ENCODE data around the gene ANXA11. TPM values are rescaled to one million over a fixed set of nuclear protein-coding genes. Genes with fewer than 3 reads are reported as not detected.

Gene ANXA11
- total RNA-seq, 1 donor from 2014 or later = 14.7 TPM

- no peak for DNase-seq (ENCODE audit: low read depth in 2 of 2)
Measured at GRCh38 chr10:80210259-80210658, 4.9 kb upstream of the ANXA11 start.

- no peak for DNase-seq (ENCODE audit: low read depth in 2 of 2)
Measured at GRCh38 chr10:80207768-80208370, 2.5 kb upstream of the ANXA11 start.

- DNase-seq (ENCODE audit: low read depth in 2 of 2) = no peak
Measured at GRCh38 chr10:80206277-80206655, 929 bp upstream of the ANXA11 start.

GRCh38 chr10:80204677-80205476 is 460 bp downstream of the ANXA11 start:
- peak; percentile 43 to 62 for DNase-seq (ENCODE audit: low read depth in 2 of 2)

- DNase-seq (ENCODE audit: low read depth in 2 of 2) = peak in 1 of 2 donors; percentile 28
Measured at GRCh38 chr10:80203835-80204676, 1.3 kb downstream of the ANXA11 start.

- peak; percentile 50 to 87 for DNase-seq (ENCODE audit: low read depth in 2 of 2)
Measured at GRCh38 chr10:80202934-80203834, 2.2 kb downstream of the ANXA11 start.

- DNase-seq (ENCODE audit: low read depth in 2 of 2) = peak in 1 of 2 donors; percentile 57
Measured at GRCh38 chr10:80202530-80202929, 2.8 kb downstream of the ANXA11 start.

- DNase-seq (ENCODE audit: low read depth in 2 of 2) = no peak
Measured at GRCh38 chr10:80201608-80202141, 3.7 kb downstream of the ANXA11 start.

- no peak for DNase-seq (ENCODE audit: low read depth in 2 of 2)
Measured at GRCh38 chr10:80200687-80201086, 4.7 kb downstream of the ANXA11 start.

GRCh38 chr10:80200259-80200658 is 5.1 kb downstream of the ANXA11 start:
- no peak for DNase-seq (ENCODE audit: low read depth in 2 of 2)

- peak; percentile 74 to 97 for DNase-seq (ENCODE audit: low read depth in 2 of 2)
Measured at GRCh38 chr10:80199828-80200227, 5.5 kb downstream of the ANXA11 start.

GRCh38 chr10:80197972-80198916 is 7.1 kb downstream of the ANXA11 start:
- no peak for DNase-seq (ENCODE audit: low read depth in 2 of 2)

GRCh38 chr10:80196950-80197315 is 8.4 kb downstream of the ANXA11 start:
- DNase-seq (ENCODE audit: low read depth in 2 of 2) = no peak

GRCh38 chr10:80196270-80196949 is 8.9 kb downstream of the ANXA11 start:
- peak; percentile 50 to 77 for DNase-seq (ENCODE audit: low read depth in 2 of 2)

- DNase-seq (ENCODE audit: low read depth in 2 of 2) = no peak
Measured at GRCh38 chr10:80195046-80195574, 10.2 kb downstream of the ANXA11 start.

- no peak for DNase-seq (ENCODE audit: low read depth in 2 of 2)
Measured at GRCh38 chr10:80194373-80195045, 10.8 kb downstream of the ANXA11 start.

- no peak for DNase-seq (ENCODE audit: low read depth in 2 of 2)
Measured at GRCh38 chr10:80192553-80192952, 12.8 kb downstream of the ANXA11 start.

- no peak for DNase-seq (ENCODE audit: low read depth in 2 of 2)
Measured at GRCh38 chr10:80191589-80192270, 13.6 kb downstream of the ANXA11 start.

All from lung microvascular endothelial cell (primary cell).